Pancreas (tissue), 10 donors: Measurements from ENCODE around the gene GANC. TPM values are rescaled to one million over a fixed set of nuclear protein-coding genes. Genes with fewer than 3 reads are reported as not detected.

Experiments
- ATAC-seq, 4 donors: fragments of 200-7000 bp; cut with Tn5 transposase; one replicate each; pipeline versions ENCODE4 v1.8.0 to v1.9.1; 2020; ENCODE audit warnings: mild to moderate bottlenecking in 4 of 4, moderate library complexity in 4 of 4
- DNase-seq, 6 donors: peaks; one replicate each; pipeline ENCODE4 v3.0.0-alpha.2; 2020
- FAIRE-seq: peaks from 2 replicates; lab custom pipeline; 2012; peaks lifted over from hg19 to GRCh38; lab: Jason Lieb, UNC
- H3K27ac ChIP-seq, 4 donors: fragments of 200-600 bp; sonication (generic); 1 replicate in 3 of 4; 2 replicates in 1 of 4; pipeline versions ENCODE4 v1.5.0 to v1.8.0; 2020
- H3K27me3 ChIP-seq, 4 donors: fragments of 200-600 bp; one replicate each; pipeline ENCODE4 v1.8.0; 2021
- H3K36me3 ChIP-seq, 3 donors: fragments of 200-600 bp; sonication (generic) in 1 of 3; one replicate each; pipeline versions ENCODE4 v1.5.0 to v1.8.0; 2020 to 2021
- H3K4me1 ChIP-seq, 3 donors: fragments of 200-600 bp; one replicate each; pipeline ENCODE4 v1.8.0; 2021
- H3K4me3 ChIP-seq, 4 donors: fragments of 200-600 bp; sonication (generic) in 2 of 4; one replicate each; pipeline versions ENCODE4 v1.5.0 to v1.8.0; 2020 to 2021
- H3K9me3 ChIP-seq, 4 donors: fragments of 200-600 bp; one replicate each; pipeline ENCODE4 v1.8.0; 2021
- WGBS, 2 donors: extraction: QIAGEN DNeasy Blood & Tissue Kit; methylation state at CpG; one replicate each; pipeline ENCODE4 v1.1.7; 2013; 5-methylcytosine and 5-hydroxymethylcytosine counted together
- intact Hi-C, 3 donors: fragments of 100-400 bp; cut with DNase I; formaldehyde crosslinking; loops; one replicate each; pipeline versions ENCODE4 v1.11.1 to v1.14.2; 2022
- polyA plus RNA-seq, 2 donors: library from polyadenylated mRNA; stranded (reverse); fragments of 200-250 nt; gene quantifications; one replicate each; pipeline ENCODE4 v1.2.3, GENCODE V29; 2013
- total RNA-seq, 6 donors: library from RNA; stranded (reverse); fragmentation: NEBNext Ultra II Directional in 4 of 6; extraction: Animal tissue kit (Norgen Biotek cat#: 25700) in 4 of 6; gene quantifications; one replicate each; pipeline versions ENCODE4 v1.2.1 to v1.2.4, GENCODE V29; 2021 to 2023
- TF ChIP-seq, protein P1 (sequence below), 4 donors: fragments of 200-600 bp; sonication (generic) in 3 of 4; IDR thresholded peaks; one replicate each; pipeline versions ENCODE4 v1.5.0 to v1.8.0; 2021; ENCODE audit warnings: antibody characterized with exemption in 4 of 4
- donor health status: healthy with polysubstance abuse.
- donor health status: DM: no; HTN: no; CAD: no; lungs with moderate emphysema.
- donor health status: DM: no; HTN: no; CAD: no.
- donor health status: control.
- donor health status: control.
- donor health status: Bipolar disorder and iron deficiency.
- donor health status: DM: yes; HTN: yes; CAD: no.
- donor health status: DM: no; HTN: no; CAD: no.
- donor health status: DM: no; HTN: no; CAD: no.
- donor health status: DM: yes; HTN: yes; CAD: no.

Gene GANC
- total and polyA plus RNA-seq, 8 donors = 6.9 to 21.1 (median 10.1) TPM

DNA sequence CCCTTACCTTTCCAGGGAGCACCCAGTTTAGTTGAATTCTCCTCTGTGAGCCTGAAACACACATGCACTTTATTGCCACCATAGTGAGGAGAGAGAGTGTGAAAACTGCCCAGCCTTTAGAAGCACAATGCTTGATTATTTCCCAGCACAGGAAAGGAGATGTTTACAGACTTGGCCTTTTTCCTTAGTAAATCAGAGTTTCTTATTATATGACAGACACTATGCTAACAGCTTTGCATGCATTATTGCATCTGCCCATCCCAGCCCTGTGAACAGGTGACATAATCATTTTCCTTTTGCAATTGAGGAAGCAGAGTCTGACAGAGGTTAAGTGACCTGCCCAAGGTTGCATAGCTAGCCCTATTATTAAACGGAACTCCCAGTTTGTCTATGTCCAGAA lies 122.8 kb downstream of the GANC start:
- H3K36me3 ChIP-seq = no peaks in the 10 kb centered on the region
- FAIRE-seq (no peak), DNase-seq (no peak), ATAC-seq (no peak)
- 56% methylated on average over 1 of the region's 1 CpG for WGBS, 2 donors
- intact Hi-C loops = no loop called here
- TF ChIP-seq, protein P1, sequence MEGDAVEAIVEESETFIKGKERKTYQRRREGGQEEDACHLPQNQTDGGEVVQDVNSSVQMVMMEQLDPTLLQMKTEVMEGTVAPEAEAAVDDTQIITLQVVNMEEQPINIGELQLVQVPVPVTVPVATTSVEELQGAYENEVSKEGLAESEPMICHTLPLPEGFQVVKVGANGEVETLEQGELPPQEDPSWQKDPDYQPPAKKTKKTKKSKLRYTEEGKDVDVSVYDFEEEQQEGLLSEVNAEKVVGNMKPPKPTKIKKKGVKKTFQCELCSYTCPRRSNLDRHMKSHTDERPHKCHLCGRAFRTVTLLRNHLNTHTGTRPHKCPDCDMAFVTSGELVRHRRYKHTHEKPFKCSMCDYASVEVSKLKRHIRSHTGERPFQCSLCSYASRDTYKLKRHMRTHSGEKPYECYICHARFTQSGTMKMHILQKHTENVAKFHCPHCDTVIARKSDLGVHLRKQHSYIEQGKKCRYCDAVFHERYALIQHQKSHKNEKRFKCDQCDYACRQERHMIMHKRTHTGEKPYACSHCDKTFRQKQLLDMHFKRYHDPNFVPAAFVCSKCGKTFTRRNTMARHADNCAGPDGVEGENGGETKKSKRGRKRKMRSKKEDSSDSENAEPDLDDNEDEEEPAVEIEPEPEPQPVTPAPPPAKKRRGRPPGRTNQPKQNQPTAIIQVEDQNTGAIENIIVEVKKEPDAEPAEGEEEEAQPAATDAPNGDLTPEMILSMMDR (IDR thresholded peaks at IDR 0.05) = no peak
- H3K27me3 ChIP-seq = no peaks in the 10 kb centered on the region
- H3K9me3 ChIP-seq = no peaks in the 10 kb centered on the region
- H3K4me1 ChIP-seq = no peaks in the 10 kb centered on the region
- no peak overlapping the region for H3K27ac ChIP-seq
- no peak overlapping the region for H3K4me3 ChIP-seq

DNA sequence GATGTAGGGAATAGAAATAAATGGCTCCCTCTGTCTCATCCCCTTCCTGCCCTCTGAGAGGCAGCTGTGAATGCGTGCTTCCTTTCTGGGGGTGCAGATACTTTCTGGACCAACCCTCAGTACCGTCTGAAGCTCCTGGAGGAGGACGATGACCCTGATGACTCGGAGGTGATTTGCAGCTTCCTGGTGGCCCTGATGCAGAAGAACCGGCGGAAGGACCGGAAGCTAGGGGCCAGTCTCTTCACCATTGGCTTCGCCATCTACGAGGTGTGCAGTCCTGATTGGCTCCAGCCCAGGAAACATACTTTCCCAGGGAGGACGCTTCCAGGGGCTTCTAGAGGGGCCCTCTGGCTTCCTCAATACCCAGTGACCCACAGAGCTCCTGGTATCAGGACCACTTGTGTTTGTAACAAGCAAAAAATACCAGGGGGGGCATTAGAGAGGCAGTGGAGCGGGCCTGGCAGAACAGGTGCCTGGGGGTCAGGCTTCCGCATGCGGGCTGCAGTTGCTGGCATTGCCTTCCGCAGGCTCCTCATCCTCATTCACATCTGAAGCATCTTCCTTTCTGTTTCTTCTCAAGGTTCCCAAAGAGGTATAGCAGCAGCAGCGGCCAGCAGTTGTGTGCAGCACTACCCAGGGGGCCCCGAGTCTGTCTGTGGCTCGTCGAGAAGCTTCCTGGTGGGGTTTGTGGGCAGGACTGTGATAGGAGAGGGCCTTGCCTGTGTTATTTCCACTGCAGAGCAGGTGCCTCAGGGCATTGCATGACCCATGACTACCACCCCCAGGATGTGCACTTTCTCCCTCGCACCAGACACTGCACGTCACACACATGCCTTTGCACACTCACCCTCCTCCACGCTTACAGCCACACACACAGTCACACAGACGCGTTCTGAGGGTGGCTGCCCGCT lies 128.8 kb downstream of the GANC start:
- Histone ChIP-seq H3K27ac (no peak overlapping the region), H3K4me3 (no peak overlapping the region), H3K4me1 (no peaks in the 10 kb centered on the region), H3K27me3 (no peaks in the 10 kb centered on the region), H3K36me3 (no peaks in the 10 kb centered on the region), H3K9me3 (no peaks in the 10 kb centered on the region)
- no peak for FAIRE-seq
- TF ChIP-seq, protein P1 (IDR thresholded peaks at IDR 0.05) = no peak
- no peak for DNase-seq
- 88 to 90% methylated on average over 24 of the region's 24 CpGs for WGBS, 2 donors
- no peak for ATAC-seq
- intact Hi-C loops = no loop called here

DNA sequence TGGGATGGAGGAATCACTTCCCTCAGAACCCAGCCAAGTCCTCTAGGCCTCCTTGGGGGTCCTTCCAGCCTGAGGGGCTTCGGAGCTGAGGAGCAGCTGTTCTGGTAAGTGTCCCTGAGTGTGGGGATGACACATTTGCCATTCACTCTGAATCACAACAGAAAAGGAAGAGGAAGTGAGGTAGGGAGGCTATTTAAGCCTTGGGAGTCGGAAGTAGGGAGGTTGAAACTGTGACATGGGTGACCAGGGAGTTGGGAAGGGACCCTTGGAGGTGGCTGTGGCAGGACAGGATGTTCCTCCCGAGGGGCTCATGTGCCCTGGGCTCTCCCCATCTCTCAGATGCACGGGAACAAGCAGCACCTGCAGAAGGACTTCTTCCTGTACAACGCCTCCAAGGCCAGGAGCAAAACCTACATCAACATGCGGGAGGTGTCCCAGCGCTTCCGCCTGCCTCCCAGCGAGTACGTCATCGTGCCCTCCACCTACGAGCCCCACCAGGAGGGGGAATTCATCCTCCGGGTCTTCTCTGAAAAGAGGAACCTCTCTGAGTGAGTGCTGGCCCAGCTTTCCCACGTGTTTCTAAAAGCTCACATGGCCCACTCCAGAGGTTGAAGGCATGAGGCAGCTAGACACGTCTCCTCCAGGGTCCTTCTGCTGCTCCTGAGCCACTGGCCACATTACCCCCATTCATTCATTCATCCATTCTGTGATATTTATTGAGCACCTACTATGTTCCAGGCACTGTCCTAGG lies 129.6 kb downstream of the GANC start:
- H3K9me3 ChIP-seq = no peaks in the 10 kb centered on the region
- DNase-seq (no peak), ATAC-seq (no peak), FAIRE-seq (no peak)
- no peaks in the 10 kb centered on the region for H3K27me3 ChIP-seq
- TF ChIP-seq, protein P1 (IDR thresholded peaks at IDR 0.05) = no peak
- no peaks in the 10 kb centered on the region for H3K36me3 ChIP-seq
- no peak overlapping the region for H3K27ac ChIP-seq
- H3K4me1 ChIP-seq = no peaks in the 10 kb centered on the region
- 86 to 90% methylated on average over 15 of the region's 15 CpGs for WGBS, 2 donors
- H3K4me3 ChIP-seq = no peak overlapping the region
- intact Hi-C loops = no loop called here

DNA sequence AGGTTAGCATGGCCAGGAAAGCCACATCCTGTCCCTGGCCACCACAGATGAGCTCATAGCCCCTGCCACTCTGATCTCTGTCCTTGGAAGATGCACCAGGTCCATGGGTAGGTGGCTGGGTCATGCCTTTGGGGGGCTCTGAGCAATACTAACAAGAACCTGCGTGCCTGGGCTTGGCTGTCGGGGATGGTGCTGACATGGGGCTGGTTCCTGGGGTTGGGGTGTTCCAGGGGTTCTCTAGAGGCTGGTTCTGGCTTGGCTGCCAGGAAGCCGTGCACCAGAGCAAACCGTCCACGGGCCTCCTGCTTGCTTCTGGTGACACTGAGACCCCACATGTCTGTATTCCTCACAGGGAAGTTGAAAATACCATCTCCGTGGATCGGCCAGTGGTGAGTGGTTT lies 130.4 kb downstream of the GANC start:
- Histone ChIP-seq H3K4me1 (no peaks in the 10 kb centered on the region), H3K36me3 (no peaks in the 10 kb centered on the region), H3K27me3 (no peaks in the 10 kb centered on the region), H3K9me3 (no peaks in the 10 kb centered on the region), H3K4me3 (no peak overlapping the region), H3K27ac (no peak overlapping the region)
- ATAC-seq = no peak
- TF ChIP-seq, protein P1 (IDR thresholded peaks at IDR 0.05) = no peak
- FAIRE-seq = no peak
- DNase-seq = no peak
- WGBS, 2 donors = 86 to 95% methylated on average over 7 of the region's 7 CpGs
- intact Hi-C loops = no loop called here
